IPS-11a (cell line): ENCODE data around the gene TBXAS1.

Experiments used
- H3K4me3 ChIP-seq: one replicate; pipeline ENCODE4 v1.5.1; 2013; ENCODE audit warnings: low read depth, low read length, control low read depth

TBXAS1 gene

GRCh38 chr7:139854124-139854511, 25.1 kb downstream of the TBXAS1 start:
- no peak overlapping the region for H3K4me3 ChIP-seq

- no peak overlapping the region for H3K4me3 ChIP-seq
Measured at GRCh38 chr7:139854803-139855497, 25.9 kb downstream of the TBXAS1 start.

GRCh38 chr7:139855498-139856270, 26.6 kb downstream of the TBXAS1 start:
- no peak overlapping the region for H3K4me3 ChIP-seq

GRCh38 chr7:139857791-139858190, 28.7 kb downstream of the TBXAS1 start:
- H3K4me3 ChIP-seq = no peak overlapping the region

GRCh38 chr7:139860090-139860775, 31.2 kb downstream of the TBXAS1 start:
- H3K4me3 ChIP-seq = no peak overlapping the region

GRCh38 chr7:139861803-139862202, 32.7 kb downstream of the TBXAS1 start:
- H3K4me3 ChIP-seq = no peak overlapping the region

- H3K4me3 ChIP-seq = no peak overlapping the region
Measured at GRCh38 chr7:139866047-139866837, 37.2 kb downstream of the TBXAS1 start.

GRCh38 chr7:139867847-139868246, 38.8 kb downstream of the TBXAS1 start:
- H3K4me3 ChIP-seq = no peak overlapping the region

GRCh38 chr7:139869886-139870285, 40.8 kb downstream of the TBXAS1 start:
- H3K4me3 ChIP-seq = no peak overlapping the region

- no peak overlapping the region for H3K4me3 ChIP-seq
Measured at GRCh38 chr7:139870380-139870779, 41.3 kb downstream of the TBXAS1 start.

GRCh38 chr7:139871331-139871730, 42.3 kb downstream of the TBXAS1 start:
- no peak overlapping the region for H3K4me3 ChIP-seq

GRCh38 chr7:139871820-139872219, 42.8 kb downstream of the TBXAS1 start:
- H3K4me3 ChIP-seq = no peak overlapping the region

GRCh38 chr7:139873593-139874301, 44.7 kb downstream of the TBXAS1 start:
- no peak overlapping the region for H3K4me3 ChIP-seq

- H3K4me3 ChIP-seq = no peak overlapping the region
Measured at GRCh38 chr7:139874302-139874629, 45.2 kb downstream of the TBXAS1 start.

GRCh38 chr7:139875821-139876241, 46.8 kb downstream of the TBXAS1 start:
- no peak overlapping the region for H3K4me3 ChIP-seq

- no peak overlapping the region for H3K4me3 ChIP-seq
Measured at GRCh38 chr7:139876622-139877283, 47.7 kb downstream of the TBXAS1 start.

GRCh38 chr7:139883814-139884213, 54.8 kb downstream of the TBXAS1 start:
- no peak overlapping the region for H3K4me3 ChIP-seq

GRCh38 chr7:139884441-139884840, 55.4 kb downstream of the TBXAS1 start:
- no peak overlapping the region for H3K4me3 ChIP-seq

GRCh38 chr7:139885511-139885910, 56.4 kb downstream of the TBXAS1 start:
- H3K4me3 ChIP-seq = no peak overlapping the region

- H3K4me3 ChIP-seq = no peak overlapping the region
Measured at GRCh38 chr7:139886206-139886605, 57.1 kb downstream of the TBXAS1 start.
